ENCODE results near the gene MYO1F. TPM values are rescaled to one million over a fixed set of nuclear protein-coding genes. Genes with fewer than 3 reads are reported as not detected.

MYO1F gene
- total and polyA plus RNA-seq, 11 donors = 1.8 to 56.6 (median 4.7) TPM

- 91 to 97% (median 97%) methylated on average over 16 to 17 of the region's 17 CpGs for WGBS, 4 donors
- H3K9me3 ChIP-seq = peaks cover 0 to 10% (median 5%) of the 10 kb centered on the region in 12 donors
- no peak for DNase-seq
- ATAC-seq = no peak
- no peak overlapping the region for H3K4me3 ChIP-seq
- peaks cover 0 to 22% (median 10%) of the 10 kb centered on the region in 12 donors for H3K4me1 ChIP-seq
- intact Hi-C loops (cut with DNase I) = no loop called here
- TF ChIP-seq CTCF (IDR thresholded peaks at IDR 0.05) = no peak
- no peak for TF ChIP-seq POLR2A (IDR thresholded peaks at IDR 0.05)
- no peak overlapping the region for H3K27ac ChIP-seq
- H3K36me3 ChIP-seq = peaks cover 0 to 47% (median 26%) of the 10 kb centered on the region in 9 donors
- H3K27me3 ChIP-seq = peaks cover 0 to 6% (median 0%) of the 10 kb centered on the region in 9 donors
Measured at GRCh38 chr19:8605514-8605913, 28.3 kb upstream of the MYO1F start.

- no peak for ATAC-seq
- H3K4me1 ChIP-seq = no peaks in the 10 kb centered on the region
- H3K27ac ChIP-seq = no peak overlapping the region
- WGBS, 4 donors = 65 to 93% (median 91%) methylated on average over 4 to 5 of the region's 5 CpGs
- TF ChIP-seq CTCF (IDR thresholded peaks at IDR 0.05) (no peak), POLR2A (IDR thresholded peaks at IDR 0.05) (no peak)
- H3K36me3 ChIP-seq = peaks cover 0 to 83% (median 29%) of the 10 kb centered on the region in 9 donors
- no peaks in the 10 kb centered on the region for H3K27me3 ChIP-seq
- H3K9me3 ChIP-seq = peaks cover 0 to 10% (median 5%) of the 10 kb centered on the region in 12 donors
- no peak overlapping the region for H3K4me3 ChIP-seq
- no peak for DNase-seq
- intact Hi-C loops (cut with DNase I) = no loop called here
Measured at GRCh38 chr19:8601796-8602195, 24.6 kb upstream of the MYO1F start.

GRCh38 chr19:8600816-8601215 is 23.6 kb upstream of the MYO1F start:
- no peak overlapping the region for H3K27ac ChIP-seq
- no peak overlapping the region for H3K4me3 ChIP-seq
- peaks cover 0 to 10% (median 5%) of the 10 kb centered on the region in 12 donors for H3K9me3 ChIP-seq
- ATAC-seq (no peak), DNase-seq (no peak)
- peaks cover 0 to 3% (median 0%) of the 10 kb centered on the region in 12 donors for H3K4me1 ChIP-seq
- H3K27me3 ChIP-seq = no peaks in the 10 kb centered on the region
- TF ChIP-seq CTCF (IDR thresholded peaks at IDR 0.05) (no peak), POLR2A (IDR thresholded peaks at IDR 0.05) (no peak)
- 95 to 97% (median 95%) methylated on average over 11 to 16 of the region's 16 CpGs for WGBS, 4 donors
- intact Hi-C loops (cut with DNase I) = no loop called here
- peaks cover 0 to 91% (median 38%) of the 10 kb centered on the region in 9 donors for H3K36me3 ChIP-seq

GRCh38 chr19:8600064-8600463 is 22.8 kb upstream of the MYO1F start:
- WGBS, 4 donors = 93 to 99% (median 94%) methylated on average over 2 of the region's 2 CpGs
- Histone ChIP-seq H3K4me3 (no peak overlapping the region), H3K4me1 (peaks cover 0 to 11% (median 0%) of the 10 kb centered on the region in 12 donors), H3K27ac (no peak overlapping the region), H3K9me3 (peaks cover 0 to 7% (median 5%) of the 10 kb centered on the region in 12 donors), H3K27me3 (no peaks in the 10 kb centered on the region), H3K36me3 (peaks cover 0 to 95% (median 34%) of the 10 kb centered on the region in 9 donors)
- intact Hi-C loops (cut with DNase I) = no loop called here
- DNase-seq (no peak), ATAC-seq (no peak)
- no peak for TF ChIP-seq CTCF (IDR thresholded peaks at IDR 0.05)
- no peak for TF ChIP-seq POLR2A (IDR thresholded peaks at IDR 0.05)
